ENCODE results near the gene POLR2J. TPM values are rescaled to one million over a fixed set of nuclear protein-coding genes. Genes with fewer than 3 reads are reported as not detected.
A peak's percentile ranks its signal among the peaks of the same experiment; 100 is the strongest.

The POLR2J gene
- total RNA-seq, 1 experiment from 2014 or later: 69.4 TPM

DNA sequence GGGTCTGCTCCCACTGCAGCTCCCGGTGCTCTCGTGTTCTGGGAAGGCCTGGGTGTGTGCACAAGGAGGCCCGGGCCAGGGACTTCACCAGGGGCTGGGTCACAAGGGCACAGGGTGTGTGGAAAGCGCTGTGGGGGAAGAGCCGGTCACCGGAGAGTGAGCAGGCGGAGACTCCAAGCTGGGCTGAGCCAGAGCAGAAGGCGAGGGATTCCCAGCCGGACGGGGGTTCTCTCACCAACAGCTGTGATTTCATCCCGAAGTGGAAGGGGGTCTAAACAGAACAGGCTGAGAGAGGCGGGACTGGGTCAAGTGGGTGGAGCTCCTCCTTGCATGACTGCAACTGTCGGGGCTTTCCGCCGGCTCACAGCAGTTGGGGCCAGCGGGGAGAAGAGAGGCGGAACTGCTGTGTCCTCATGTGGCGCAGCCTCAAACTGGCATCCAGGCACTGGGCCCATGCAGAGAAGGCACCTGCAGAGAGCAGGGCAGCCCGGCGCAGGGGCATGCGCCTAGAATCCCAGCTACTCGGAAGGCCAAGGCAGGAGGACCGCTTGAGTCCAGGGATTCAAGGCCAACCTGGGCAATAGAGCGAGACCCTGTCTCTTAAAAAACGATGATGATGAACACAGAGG, 53.0 kb downstream of the POLR2J start:
- no peak for DNase-seq (ENCODE audit: low read depth, low spot score)
- Histone ChIP-seq H3K4me1 (ENCODE audit: control insufficient read depth, insufficient read depth, low read length) (peaks cover 3% of the 10 kb centered on the region), H3K27ac (ENCODE audit: low read length) (no peak overlapping the region), H3K27me3 (ENCODE audit: control insufficient read depth, insufficient read depth, low read length) (no peaks in the 10 kb centered on the region), H3K9me3 (ENCODE audit: control insufficient read depth, insufficient read depth, low read depth, low read length) (no peaks in the 10 kb centered on the region), H3K4me3 (ENCODE audit: low read depth in 2 of 2, low read length in 2 of 2) (no peak overlapping the region), H3K36me3 (ENCODE audit: control insufficient read depth, insufficient read depth, low read length) (no peaks in the 10 kb centered on the region; the same call in 1 of the 2 replicates)
- BruUV-seq (replicated peaks): TSS peak; percentile 72
- intact Hi-C loops (cut with micrococcal nuclease; ENCODE audit: unreplicated experiment) (no loop called here), in situ Hi-C loops (cut with HindIII; ENCODE audit: low pct_unique_long_range_greater_than_20kb, low sequenced_read_pairs) (no loop called here)
- ChIA-PET CTCF (no interaction called here), POLR2A (no interaction called here)
- TF ChIP-seq POLR2AphosphoS5 (IDR thresholded peaks at IDR 0.05; ENCODE audit: low read depth, low read length) (no peak), SIN3A (IDR thresholded peaks at IDR 0.05; ENCODE audit: borderline replicate concordance, insufficient read depth, low read depth, low read length) (no peak), TCF7L2 (IDR thresholded peaks at IDR 0.05; ENCODE audit: low read depth, low read length) (no peak)
- TF ChIP-seq, protein P1, sequence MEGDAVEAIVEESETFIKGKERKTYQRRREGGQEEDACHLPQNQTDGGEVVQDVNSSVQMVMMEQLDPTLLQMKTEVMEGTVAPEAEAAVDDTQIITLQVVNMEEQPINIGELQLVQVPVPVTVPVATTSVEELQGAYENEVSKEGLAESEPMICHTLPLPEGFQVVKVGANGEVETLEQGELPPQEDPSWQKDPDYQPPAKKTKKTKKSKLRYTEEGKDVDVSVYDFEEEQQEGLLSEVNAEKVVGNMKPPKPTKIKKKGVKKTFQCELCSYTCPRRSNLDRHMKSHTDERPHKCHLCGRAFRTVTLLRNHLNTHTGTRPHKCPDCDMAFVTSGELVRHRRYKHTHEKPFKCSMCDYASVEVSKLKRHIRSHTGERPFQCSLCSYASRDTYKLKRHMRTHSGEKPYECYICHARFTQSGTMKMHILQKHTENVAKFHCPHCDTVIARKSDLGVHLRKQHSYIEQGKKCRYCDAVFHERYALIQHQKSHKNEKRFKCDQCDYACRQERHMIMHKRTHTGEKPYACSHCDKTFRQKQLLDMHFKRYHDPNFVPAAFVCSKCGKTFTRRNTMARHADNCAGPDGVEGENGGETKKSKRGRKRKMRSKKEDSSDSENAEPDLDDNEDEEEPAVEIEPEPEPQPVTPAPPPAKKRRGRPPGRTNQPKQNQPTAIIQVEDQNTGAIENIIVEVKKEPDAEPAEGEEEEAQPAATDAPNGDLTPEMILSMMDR (IDR thresholded peaks at IDR 0.05): no peak
- TF ChIP-seq, protein P2, sequence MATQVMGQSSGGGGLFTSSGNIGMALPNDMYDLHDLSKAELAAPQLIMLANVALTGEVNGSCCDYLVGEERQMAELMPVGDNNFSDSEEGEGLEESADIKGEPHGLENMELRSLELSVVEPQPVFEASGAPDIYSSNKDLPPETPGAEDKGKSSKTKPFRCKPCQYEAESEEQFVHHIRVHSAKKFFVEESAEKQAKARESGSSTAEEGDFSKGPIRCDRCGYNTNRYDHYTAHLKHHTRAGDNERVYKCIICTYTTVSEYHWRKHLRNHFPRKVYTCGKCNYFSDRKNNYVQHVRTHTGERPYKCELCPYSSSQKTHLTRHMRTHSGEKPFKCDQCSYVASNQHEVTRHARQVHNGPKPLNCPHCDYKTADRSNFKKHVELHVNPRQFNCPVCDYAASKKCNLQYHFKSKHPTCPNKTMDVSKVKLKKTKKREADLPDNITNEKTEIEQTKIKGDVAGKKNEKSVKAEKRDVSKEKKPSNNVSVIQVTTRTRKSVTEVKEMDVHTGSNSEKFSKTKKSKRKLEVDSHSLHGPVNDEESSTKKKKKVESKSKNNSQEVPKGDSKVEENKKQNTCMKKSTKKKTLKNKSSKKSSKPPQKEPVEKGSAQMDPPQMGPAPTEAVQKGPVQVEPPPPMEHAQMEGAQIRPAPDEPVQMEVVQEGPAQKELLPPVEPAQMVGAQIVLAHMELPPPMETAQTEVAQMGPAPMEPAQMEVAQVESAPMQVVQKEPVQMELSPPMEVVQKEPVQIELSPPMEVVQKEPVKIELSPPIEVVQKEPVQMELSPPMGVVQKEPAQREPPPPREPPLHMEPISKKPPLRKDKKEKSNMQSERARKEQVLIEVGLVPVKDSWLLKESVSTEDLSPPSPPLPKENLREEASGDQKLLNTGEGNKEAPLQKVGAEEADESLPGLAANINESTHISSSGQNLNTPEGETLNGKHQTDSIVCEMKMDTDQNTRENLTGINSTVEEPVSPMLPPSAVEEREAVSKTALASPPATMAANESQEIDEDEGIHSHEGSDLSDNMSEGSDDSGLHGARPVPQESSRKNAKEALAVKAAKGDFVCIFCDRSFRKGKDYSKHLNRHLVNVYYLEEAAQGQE (IDR thresholded peaks at IDR 0.05; ENCODE audit: insufficient read depth in 1 of 2, low read depth in 2 of 2, low read length in 1 of 2): no peak
- peak; percentile 52 for ATAC-seq

DNA sequence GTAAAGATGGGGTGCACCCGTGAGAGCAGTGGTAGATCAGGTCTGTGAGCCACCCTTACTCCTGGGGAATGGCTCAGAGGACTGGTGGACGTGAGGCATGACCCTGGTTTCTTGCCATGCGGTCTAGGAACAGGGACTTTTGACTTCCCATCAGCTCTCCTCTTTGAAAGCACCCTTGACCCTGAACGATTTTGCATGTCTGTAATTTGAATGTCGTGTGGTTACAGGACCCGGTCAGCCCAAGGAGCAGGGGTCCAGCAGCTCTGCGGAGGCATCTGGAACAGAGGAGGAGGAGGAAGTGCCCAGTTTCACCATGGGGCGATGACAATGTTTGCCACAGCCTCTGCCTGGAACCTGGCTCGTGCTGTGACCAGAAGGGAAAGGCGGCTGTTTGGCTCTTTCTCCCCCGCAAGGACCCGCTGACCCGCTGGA, 53.9 kb downstream of the POLR2J start:
- Histone ChIP-seq H3K27ac (ENCODE audit: low read length) (no peak overlapping the region), H3K9me3 (ENCODE audit: control insufficient read depth, insufficient read depth, low read depth, low read length) (no peaks in the 10 kb centered on the region), H3K4me3 (ENCODE audit: low read depth in 2 of 2, low read length in 2 of 2) (no peak overlapping the region), H3K4me1 (ENCODE audit: control insufficient read depth, insufficient read depth, low read length) (no peaks in the 10 kb centered on the region), H3K36me3 (ENCODE audit: control insufficient read depth, insufficient read depth, low read length) (no peaks in the 10 kb centered on the region; the same call in 1 of the 2 replicates), H3K27me3 (ENCODE audit: control insufficient read depth, insufficient read depth, low read length) (no peaks in the 10 kb centered on the region)
- intact Hi-C loops (cut with micrococcal nuclease; ENCODE audit: unreplicated experiment): no loop called here
- no peak for DNase-seq (ENCODE audit: low read depth, low spot score)
- ChIA-PET POLR2A (no interaction called here), CTCF (no interaction called here)
- in situ Hi-C loops (cut with HindIII; ENCODE audit: low pct_unique_long_range_greater_than_20kb, low sequenced_read_pairs): no loop called here
- TF ChIP-seq SIN3A (IDR thresholded peaks at IDR 0.05; ENCODE audit: borderline replicate concordance, insufficient read depth, low read depth, low read length): no peak
- TF ChIP-seq POLR2AphosphoS5 (IDR thresholded peaks at IDR 0.05; ENCODE audit: low read depth, low read length): no peak
- no peak for TF ChIP-seq TCF7L2 (IDR thresholded peaks at IDR 0.05; ENCODE audit: low read depth, low read length)
- TF ChIP-seq, protein P1 (IDR thresholded peaks at IDR 0.05): no peak
- TF ChIP-seq, protein P2 (IDR thresholded peaks at IDR 0.05; ENCODE audit: insufficient read depth in 1 of 2, low read depth in 2 of 2, low read length in 1 of 2): no peak
- no TSS peak for BruUV-seq (replicated peaks)
- ATAC-seq: no peak

All from Panc1 (cell line).